NCI-H774 (cell line): Measurements from ENCODE around the gene SLAMF8.
A peak's percentile ranks its signal among the peaks of the same experiment; 100 is the strongest.

Source experiments
- DNase-seq: peaks from one replicate; lab custom pipeline; 2025; lab: John Stamatoyannopoulos, UW

SLAMF8 gene

GRCh38 chr1:159826441-159827101 is at the start of gene SLAMF8:
TSS of gene SLAMF8 (plus strand) at chr1:159826873. CDS start at chr1:159826899, 26 bp downstream.
- DNase-seq: no peak

GRCh38 chr1:159778266-159778665 is 48.4 kb upstream of the SLAMF8 start:
- no peak for DNase-seq

- no peak for DNase-seq
Observed at GRCh38 chr1:159779403-159779851, 47.2 kb upstream of the SLAMF8 start.

- DNase-seq: peak; percentile 98
Observed at GRCh38 chr1:159780583-159781582, 45.8 kb upstream of the SLAMF8 start, which contains the start of gene DUSP23. TSS of gene DUSP23 (plus strand) at chr1:159780962. CDS start at chr1:159781101, 139 bp downstream.

- DNase-seq: no peak
Observed at GRCh38 chr1:159781992-159782391, 44.7 kb upstream of the SLAMF8 start.

GRCh38 chr1:159783724-159784123 is 42.9 kb upstream of the SLAMF8 start:
- DNase-seq: no peak

GRCh38 chr1:159786465-159786864 is 40.2 kb upstream of the SLAMF8 start:
- DNase-seq: no peak

- DNase-seq: no peak
Observed at GRCh38 chr1:159786966-159787365, 39.7 kb upstream of the SLAMF8 start.

- DNase-seq: peak; percentile 26
Observed at GRCh38 chr1:159790237-159790917, 36.3 kb upstream of the SLAMF8 start.

GRCh38 chr1:159791031-159791430 is 35.6 kb upstream of the SLAMF8 start:
- no peak for DNase-seq

- DNase-seq: no peak
Observed at GRCh38 chr1:159791461-159791860, 35.2 kb upstream of the SLAMF8 start.

GRCh38 chr1:159795534-159795933 is 31.1 kb upstream of the SLAMF8 start:
- no peak for DNase-seq

- DNase-seq: peak; percentile 82
Observed at GRCh38 chr1:159798893-159799292, 27.8 kb upstream of the SLAMF8 start.

GRCh38 chr1:159799446-159799985 is 27.2 kb upstream of the SLAMF8 start:
- no peak for DNase-seq

GRCh38 chr1:159800177-159800930 is 26.3 kb upstream of the SLAMF8 start:
- DNase-seq: no peak

GRCh38 chr1:159802111-159802510 is 24.6 kb upstream of the SLAMF8 start, which contains the start of gene FCRL6:
TSS of gene FCRL6 (plus strand) at chr1:159802360. CDS start at chr1:159802425, 65 bp downstream.
- no peak for DNase-seq

GRCh38 chr1:159803956-159804689 is 22.6 kb upstream of the SLAMF8 start:
- no peak for DNase-seq

- no peak for DNase-seq
Observed at GRCh38 chr1:159804924-159805323, 21.7 kb upstream of the SLAMF8 start.

GRCh38 chr1:159815926-159816325 is 10.7 kb upstream of the SLAMF8 start:
- DNase-seq: no peak
